ENCODE results near the gene PCDHB15.

DNA sequence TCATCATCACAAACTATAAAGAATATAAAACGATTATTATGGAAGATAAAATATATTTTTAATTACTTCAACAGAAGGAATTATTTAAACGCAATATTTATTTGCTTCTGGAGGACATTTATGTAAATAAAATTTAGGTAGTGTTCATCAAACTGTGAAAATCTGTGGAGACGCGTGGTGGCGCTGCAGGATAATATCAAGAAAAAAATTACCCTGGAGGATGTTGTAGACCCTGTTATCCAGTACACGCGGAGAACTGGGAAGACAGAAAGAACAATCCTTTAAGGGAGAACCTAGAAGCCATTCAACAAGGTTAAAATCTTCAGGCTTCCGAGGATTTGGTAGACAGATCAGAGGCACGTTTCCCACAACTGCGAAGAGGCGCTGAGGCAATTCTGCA lies 36.7 kb upstream of the PCDHB15 start, which contains the start of gene PCDHB12:
- no peak for TF ChIP-seq GATA2 (IDR thresholded peaks at IDR 0.05; ENCODE audit: low read depth, low read length)
- no peak for TF ChIP-seq GATA3 (IDR thresholded peaks at IDR 0.05; ENCODE audit: low read depth, low read length)

Data from SH-SY5Y (cell line).